Ectodermal cell (in vitro differentiated cells): ENCODE results near the gene TNNI3K.

Source experiments
- H3K27ac ChIP-seq: 2 replicates; pipeline ENCODE4 v1.7.0; 2013; ENCODE audit warnings: mild to moderate bottlenecking, low read depth, low read length; ENCODE audit not compliant: insufficient read depth, poor library complexity, severe bottlenecking
- H3K27me3 ChIP-seq: 2 replicates; pipeline ENCODE4 v1.7.0; 2013; ENCODE audit warnings: mild to moderate bottlenecking, low read length; ENCODE audit not compliant: insufficient read depth, control insufficient read depth, poor library complexity, severe bottlenecking
- H3K36me3 ChIP-seq: one replicate; pipeline ENCODE4 v1.7.0; 2013; ENCODE audit warnings: low read length; ENCODE audit not compliant: control insufficient read depth, insufficient read depth
- H3K4me1 ChIP-seq: one replicate; pipeline ENCODE4 v1.7.0; 2013; ENCODE audit warnings: low read length; ENCODE audit not compliant: control insufficient read depth, insufficient read depth
- H3K4me3 ChIP-seq: 2 replicates; pipeline ENCODE4 v1.7.0; 2013; ENCODE audit warnings: low read depth, low read length, control low read depth; ENCODE audit not compliant: insufficient read depth
- H3K9me3 ChIP-seq: 2 replicates; pipeline ENCODE4 v1.7.0; 2013; ENCODE audit warnings: mild to moderate bottlenecking, low read length, moderate library complexity; ENCODE audit not compliant: control insufficient read depth
- WGBS, 2 experiments: methylation state at CpG; one replicate each; pipeline ENCODE4 v1.1.7; 2013; ENCODE audit warnings: missing lambda C conversion rate in 2 of 2; 5-methylcytosine and 5-hydroxymethylcytosine counted together

TNNI3K gene

GRCh38 chr1:74578101-74578500 lies 342.9 kb downstream of the TNNI3K start:
- Histone ChIP-seq H3K4me1 (no peaks in the 10 kb centered on the region), H3K4me3 (no peak overlapping the region), H3K27ac (no peak overlapping the region), H3K27me3 (no peaks in the 10 kb centered on the region), H3K9me3 (no peaks in the 10 kb centered on the region), H3K36me3 (no peaks in the 10 kb centered on the region)
- 86 to 95% methylated on average over 1 to 2 of the region's 2 CpGs for WGBS, 2 experiments

GRCh38 chr1:74579425-74579824 lies 344.2 kb downstream of the TNNI3K start:
- H3K4me3 ChIP-seq: no peak overlapping the region
- WGBS, 2 experiments: 86 to 91% methylated on average over 3 of the region's 3 CpGs

DNA sequence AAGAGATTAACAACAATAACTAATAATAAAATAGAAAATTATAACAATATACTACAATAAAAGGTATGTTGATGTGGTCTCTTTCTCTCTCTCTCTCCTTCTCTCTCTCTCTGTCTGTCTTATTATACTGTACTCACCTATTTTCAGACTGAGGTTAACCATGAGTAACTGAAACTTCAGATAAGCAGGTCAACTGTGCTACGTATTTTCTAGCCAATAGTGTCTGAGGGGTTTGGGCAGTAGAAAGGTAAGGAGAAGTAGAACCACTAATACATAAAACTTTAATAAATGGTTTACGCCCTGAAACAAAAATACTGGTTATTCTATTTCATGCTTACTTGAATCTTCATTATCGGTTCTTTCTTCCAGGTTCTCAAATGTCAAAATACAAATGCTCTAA lies 348.2 kb downstream of the TNNI3K start:
- H3K4me1 ChIP-seq: no peaks in the 10 kb centered on the region
- H3K27me3 ChIP-seq: no peaks in the 10 kb centered on the region
- no peaks in the 10 kb centered on the region for H3K36me3 ChIP-seq
- H3K27ac ChIP-seq: no peak overlapping the region
- H3K9me3 ChIP-seq: no peaks in the 10 kb centered on the region
- H3K4me3 ChIP-seq: no peak overlapping the region
- 92 to 99% methylated on average over 2 of the region's 3 CpGs for WGBS, 2 experiments

More at GRCh38 chr1:74579425-74579824, 344.2 kb downstream of the TNNI3K start:
- Histone ChIP-seq H3K27me3 (no peaks in the 10 kb centered on the region), H3K36me3 (no peaks in the 10 kb centered on the region), H3K4me1 (no peaks in the 10 kb centered on the region), H3K27ac (no peak overlapping the region), H3K9me3 (no peaks in the 10 kb centered on the region)

- H3K4me1 ChIP-seq: no peaks in the 10 kb centered on the region
- no peaks in the 10 kb centered on the region for H3K9me3 ChIP-seq
- no peaks in the 10 kb centered on the region for H3K27me3 ChIP-seq
- H3K36me3 ChIP-seq: no peaks in the 10 kb centered on the region
- H3K4me3 ChIP-seq: no peak overlapping the region
- WGBS, 2 experiments: 91 to 95% methylated on average over 2 of the region's 2 CpGs
- H3K27ac ChIP-seq: no peak overlapping the region
These were observed 349.0 kb downstream of the TNNI3K start for GRCh38 chr1:74584185-74584584.

- Histone ChIP-seq H3K36me3 (no peaks in the 10 kb centered on the region), H3K4me3 (no peak overlapping the region), H3K9me3 (no peaks in the 10 kb centered on the region), H3K27ac (no peak overlapping the region), H3K27me3 (no peaks in the 10 kb centered on the region), H3K4me1 (no peaks in the 10 kb centered on the region)
- WGBS, 2 experiments: 100% methylated on average over 3 of the region's 4 CpGs; no CpG with 5 or more reads in 1 of the 2 experiments
These were observed 351.2 kb downstream of the TNNI3K start for GRCh38 chr1:74586253-74586897.

- no peaks in the 10 kb centered on the region for H3K27me3 ChIP-seq
- 93 to 98% methylated on average over 2 of the region's 2 CpGs for WGBS, 2 experiments
- no peaks in the 10 kb centered on the region for H3K9me3 ChIP-seq
- no peaks in the 10 kb centered on the region for H3K36me3 ChIP-seq
- no peak overlapping the region for H3K27ac ChIP-seq
- H3K4me1 ChIP-seq: no peaks in the 10 kb centered on the region
- no peak overlapping the region for H3K4me3 ChIP-seq
These were observed 352.7 kb downstream of the TNNI3K start for GRCh38 chr1:74587888-74588287.

DNA sequence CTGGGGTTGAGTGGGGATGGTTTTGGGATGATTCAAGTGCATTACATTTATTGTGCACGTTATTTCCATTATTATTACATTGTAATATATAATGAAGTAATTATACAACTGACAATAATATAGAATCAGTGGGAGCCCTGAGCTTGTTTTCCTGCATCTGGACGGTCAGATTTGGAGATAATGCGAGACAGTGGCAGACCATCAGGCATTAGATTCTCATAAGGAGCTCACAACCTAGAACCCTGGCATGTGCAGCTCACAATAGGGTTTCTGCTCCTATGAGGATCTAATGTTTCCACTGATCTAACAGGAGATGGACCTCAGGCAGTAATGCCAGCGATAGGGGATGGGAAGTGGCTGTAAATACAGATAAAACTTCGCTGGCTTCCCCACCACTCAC lies 355.1 kb downstream of the TNNI3K start:
- 86 to 94% methylated on average over 4 of the region's 5 CpGs for WGBS, 2 experiments
- no peak overlapping the region for H3K27ac ChIP-seq
- no peaks in the 10 kb centered on the region for H3K36me3 ChIP-seq
- H3K4me1 ChIP-seq: no peaks in the 10 kb centered on the region
- H3K27me3 ChIP-seq: no peaks in the 10 kb centered on the region
- H3K9me3 ChIP-seq: no peaks in the 10 kb centered on the region
- no peak overlapping the region for H3K4me3 ChIP-seq

DNA sequence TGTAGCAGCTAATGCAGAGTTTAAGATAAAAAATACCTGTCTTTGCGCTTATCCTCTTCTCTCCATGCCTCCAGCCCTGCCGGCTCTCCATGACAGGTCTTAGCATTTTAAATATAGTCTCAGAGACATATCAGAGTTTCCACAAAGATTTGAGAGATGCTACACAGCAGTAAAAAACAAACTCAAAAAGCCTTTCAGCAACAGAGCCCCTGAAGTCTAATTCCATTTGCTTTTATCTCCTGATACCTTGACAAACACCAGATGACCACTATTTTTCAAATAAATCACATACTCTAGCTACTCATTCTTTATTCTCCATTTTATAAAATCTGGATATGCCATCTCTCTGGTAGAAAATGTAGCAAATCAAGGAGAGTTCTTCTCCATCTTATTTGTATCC lies 356.8 kb downstream of the TNNI3K start:
- Histone ChIP-seq H3K27ac (no peak overlapping the region), H3K36me3 (no peaks in the 10 kb centered on the region), H3K9me3 (no peaks in the 10 kb centered on the region), H3K4me1 (no peaks in the 10 kb centered on the region), H3K4me3 (no peak overlapping the region), H3K27me3 (no peaks in the 10 kb centered on the region)
- WGBS, 2 experiments: 87 to 94% methylated on average over 2 of the region's 2 CpGs

DNA sequence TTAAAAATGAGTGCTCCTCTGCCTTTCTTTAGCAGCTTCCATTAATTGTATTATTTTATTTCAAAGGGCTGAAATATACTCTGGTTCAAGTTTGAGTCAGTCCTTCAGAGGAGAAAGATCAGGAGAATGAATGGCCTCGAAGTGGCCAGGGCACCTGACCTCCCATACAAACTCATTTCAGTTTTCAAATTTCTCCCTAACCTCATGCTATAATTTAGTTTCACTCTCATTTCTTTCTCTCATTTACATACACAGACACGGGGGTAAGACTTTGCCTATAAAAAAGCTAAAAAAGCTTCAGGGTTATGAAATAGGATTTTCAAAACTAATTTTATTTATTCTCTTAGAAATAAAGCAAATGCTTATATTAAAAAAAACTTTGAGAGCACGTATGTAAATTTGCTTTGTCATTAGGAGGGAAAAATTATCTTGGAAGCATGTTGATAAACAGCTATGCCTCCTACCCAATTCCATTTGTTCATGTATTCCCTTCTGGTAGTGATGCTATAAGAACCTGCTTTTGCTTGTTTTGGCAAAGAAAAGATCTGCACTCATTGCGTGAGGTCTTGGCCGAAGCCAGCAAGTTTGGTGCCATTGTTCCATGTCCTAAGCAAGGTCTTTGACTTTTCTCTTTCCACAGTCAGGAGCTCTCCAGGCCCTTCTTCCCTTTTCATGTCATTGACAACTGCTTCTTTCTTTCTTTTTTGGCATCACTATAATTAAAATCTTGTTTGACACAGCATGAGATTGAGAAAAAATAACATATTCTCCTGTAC lies 357.6 kb downstream of the TNNI3K start:
- no peaks in the 10 kb centered on the region for H3K36me3 ChIP-seq
- H3K27ac ChIP-seq: no peak overlapping the region
- no peaks in the 10 kb centered on the region for H3K27me3 ChIP-seq
- no peaks in the 10 kb centered on the region for H3K9me3 ChIP-seq
- 50 to 75% methylated on average over 3 to 5 of the region's 5 CpGs for WGBS, 2 experiments
- no peak overlapping the region for H3K4me3 ChIP-seq
- no peaks in the 10 kb centered on the region for H3K4me1 ChIP-seq
